ENCODE measurements around the gene LARP4.
"Not testable (repeated sequence)": the region's sequence is repeated elsewhere in the genome, so short reads cannot be mapped to it uniquely, and the experiment has no call there.

The LARP4 gene

GRCh38 chr12:50401500-50402081, 906 bp downstream of the LARP4 start:
- DNase-seq = peak; percentile 52

GRCh38 chr12:50402264-50403000, 1.7 kb downstream of the LARP4 start:
- no peak for DNase-seq

GRCh38 chr12:50403001-50403440, 2.3 kb downstream of the LARP4 start:
- no peak for DNase-seq

- no peak for DNase-seq
These were observed 3.6 kb downstream of the LARP4 start for GRCh38 chr12:50404307-50404706.

- DNase-seq = no peak
These were observed 10.5 kb downstream of the LARP4 start for GRCh38 chr12:50411051-50411660.

- no peak for DNase-seq
These were observed 15.3 kb downstream of the LARP4 start for GRCh38 chr12:50415899-50416479.

- DNase-seq = no peak
These were observed 18.6 kb downstream of the LARP4 start for GRCh38 chr12:50419112-50419909.

GRCh38 chr12:50422855-50423254, 22.2 kb downstream of the LARP4 start:
- DNase-seq = not testable (repeated sequence)

GRCh38 chr12:50423342-50423741, 22.7 kb downstream of the LARP4 start:
- not testable (repeated sequence) for DNase-seq

- no peak for DNase-seq
These were observed 25.0 kb downstream of the LARP4 start for GRCh38 chr12:50425589-50426258.

- DNase-seq = not testable (repeated sequence)
These were observed 31.0 kb downstream of the LARP4 start for GRCh38 chr12:50431656-50432055.

- DNase-seq = no peak
These were observed 39.6 kb downstream of the LARP4 start for GRCh38 chr12:50440288-50440687.

GRCh38 chr12:50441763-50442162, 41.1 kb downstream of the LARP4 start:
- DNase-seq = no peak

GRCh38 chr12:50442178-50442908, 41.7 kb downstream of the LARP4 start:
- no peak for DNase-seq

- DNase-seq = not testable (repeated sequence)
These were observed 49.0 kb downstream of the LARP4 start for GRCh38 chr12:50449671-50450070.

GRCh38 chr12:50452795-50453194, 52.1 kb downstream of the LARP4 start:
- DNase-seq = no peak

- no peak for DNase-seq
These were observed 53.2 kb downstream of the LARP4 start for GRCh38 chr12:50453872-50454271.

GRCh38 chr12:50458606-50459005, 57.9 kb downstream of the LARP4 start:
- no peak for DNase-seq

GRCh38 chr12:50467439-50467838, 66.8 kb downstream of the LARP4 start:
- no peak for DNase-seq

GRCh38 chr12:50477241-50477832, 76.7 kb downstream of the LARP4 start:
- no peak for DNase-seq

- DNase-seq = no peak
These were observed 81.9 kb downstream of the LARP4 start for GRCh38 chr12:50482571-50482970.

Measured in RPMI8226 (cell line).